Measurements from ENCODE around the gene AFF4. TPM values are rescaled to one million over a fixed set of nuclear protein-coding genes. Genes with fewer than 3 reads are reported as not detected.

AFF4 gene
- total RNA-seq, 4 donors from 2014 or later: 70.5 to 85.3 (median 73.2) TPM

DNA sequence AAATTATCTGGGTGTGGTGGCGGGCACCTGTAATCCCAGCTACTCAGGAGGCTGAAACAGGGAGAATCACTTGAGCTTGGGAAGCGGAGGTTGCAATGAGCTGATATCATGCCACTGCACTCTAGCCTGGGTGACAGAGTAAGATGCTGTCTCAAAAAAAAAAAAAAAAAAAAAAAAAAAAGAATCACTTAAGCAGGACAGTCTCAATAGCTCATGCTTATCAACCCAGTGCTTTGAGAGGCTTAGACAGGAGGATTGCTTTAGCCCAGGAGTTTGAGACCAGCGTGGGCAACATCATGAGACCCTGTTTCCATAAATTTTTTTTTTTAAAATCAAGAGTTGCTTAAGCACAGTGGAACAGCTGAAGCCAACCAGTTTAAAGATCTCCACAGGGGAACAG lies 47.3 kb downstream of the AFF4 start:
- no peak overlapping the region for H3K4me3 ChIP-seq
- DNase-seq (ENCODE audit: low spot score in 2 of 2): no peak
- H3K27me3 ChIP-seq: no peaks in the 10 kb centered on the region
- TF ChIP-seq POLR2A (IDR thresholded peaks at IDR 0.05): no peak
- TF ChIP-seq EP300 (IDR thresholded peaks at IDR 0.05): no peak
- TF ChIP-seq, protein P1, sequence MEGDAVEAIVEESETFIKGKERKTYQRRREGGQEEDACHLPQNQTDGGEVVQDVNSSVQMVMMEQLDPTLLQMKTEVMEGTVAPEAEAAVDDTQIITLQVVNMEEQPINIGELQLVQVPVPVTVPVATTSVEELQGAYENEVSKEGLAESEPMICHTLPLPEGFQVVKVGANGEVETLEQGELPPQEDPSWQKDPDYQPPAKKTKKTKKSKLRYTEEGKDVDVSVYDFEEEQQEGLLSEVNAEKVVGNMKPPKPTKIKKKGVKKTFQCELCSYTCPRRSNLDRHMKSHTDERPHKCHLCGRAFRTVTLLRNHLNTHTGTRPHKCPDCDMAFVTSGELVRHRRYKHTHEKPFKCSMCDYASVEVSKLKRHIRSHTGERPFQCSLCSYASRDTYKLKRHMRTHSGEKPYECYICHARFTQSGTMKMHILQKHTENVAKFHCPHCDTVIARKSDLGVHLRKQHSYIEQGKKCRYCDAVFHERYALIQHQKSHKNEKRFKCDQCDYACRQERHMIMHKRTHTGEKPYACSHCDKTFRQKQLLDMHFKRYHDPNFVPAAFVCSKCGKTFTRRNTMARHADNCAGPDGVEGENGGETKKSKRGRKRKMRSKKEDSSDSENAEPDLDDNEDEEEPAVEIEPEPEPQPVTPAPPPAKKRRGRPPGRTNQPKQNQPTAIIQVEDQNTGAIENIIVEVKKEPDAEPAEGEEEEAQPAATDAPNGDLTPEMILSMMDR (IDR thresholded peaks at IDR 0.05): no peak
- no peaks in the 10 kb centered on the region for H3K9me3 ChIP-seq
- H3K4me1 ChIP-seq: no peaks in the 10 kb centered on the region
- H3K27ac ChIP-seq: no peak overlapping the region
- peaks cover 0 to 53% (median 0%) of the 10 kb centered on the region in 3 donors for H3K36me3 ChIP-seq
- 95 to 99% methylated on average over 3 of the region's 3 CpGs for WGBS, 2 donors

DNA sequence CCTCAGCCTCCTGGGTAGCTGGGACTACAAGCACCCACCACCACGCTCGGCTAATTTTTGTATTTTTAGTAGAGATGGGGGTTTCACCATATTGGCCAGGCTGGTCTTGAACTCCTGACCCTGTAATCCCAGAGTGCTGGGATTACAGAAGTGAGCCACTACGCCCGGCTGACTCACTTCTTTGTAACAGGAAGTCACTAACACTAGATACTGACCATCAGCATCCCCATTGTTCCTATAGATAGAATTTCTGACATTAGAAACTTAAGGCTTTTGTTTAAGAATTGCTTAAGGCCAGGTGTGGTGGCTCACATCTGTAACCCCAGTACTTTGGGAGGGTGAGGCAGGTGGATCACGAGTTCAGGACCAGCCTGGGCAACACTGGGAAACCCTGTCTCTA lies 47.8 kb downstream of the AFF4 start:
- H3K27me3 ChIP-seq: no peaks in the 10 kb centered on the region
- no peaks in the 10 kb centered on the region for H3K9me3 ChIP-seq
- no peaks in the 10 kb centered on the region for H3K4me1 ChIP-seq
- no peak overlapping the region for H3K27ac ChIP-seq
- no peak for DNase-seq (ENCODE audit: low spot score in 2 of 2)
- H3K36me3 ChIP-seq: peaks cover 0 to 49% (median 0%) of the 10 kb centered on the region in 3 donors
- TF ChIP-seq, protein P1 (IDR thresholded peaks at IDR 0.05): no peak
- TF ChIP-seq EP300 (IDR thresholded peaks at IDR 0.05) (no peak), POLR2A (IDR thresholded peaks at IDR 0.05) (no peak)
- H3K4me3 ChIP-seq: no peak overlapping the region
- WGBS, 2 donors: 84 to 96% methylated on average over 5 of the region's 5 CpGs

DNA sequence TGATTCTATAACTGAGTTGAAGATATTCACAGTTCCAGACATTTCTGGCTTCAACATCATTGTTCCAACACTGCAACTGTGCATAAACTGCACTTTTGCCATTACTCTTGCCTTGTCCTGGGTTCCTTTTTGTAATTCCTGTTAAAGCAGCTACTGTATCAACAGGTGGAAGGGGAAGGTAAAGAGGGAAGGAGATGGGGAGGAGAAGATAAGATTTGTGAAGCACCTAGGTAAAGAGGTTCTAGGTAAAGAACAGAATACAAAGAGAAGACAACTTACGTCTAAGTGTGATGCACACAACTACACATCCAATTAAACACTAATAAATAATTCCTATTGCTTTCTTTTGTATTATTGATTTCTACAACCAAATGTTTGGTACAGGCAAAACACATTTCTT lies 53.7 kb downstream of the AFF4 start:
- Histone ChIP-seq H3K27me3 (no peaks in the 10 kb centered on the region), H3K27ac (no peak overlapping the region), H3K4me3 (no peak overlapping the region), H3K36me3 (peaks cover 0 to 25% (median 0%) of the 10 kb centered on the region in 3 donors), H3K9me3 (no peaks in the 10 kb centered on the region), H3K4me1 (no peaks in the 10 kb centered on the region)
- no peak for DNase-seq (ENCODE audit: low spot score in 2 of 2)
- WGBS, 2 donors: 83 to 92% methylated on average over 1 of the region's 1 CpG
- TF ChIP-seq, protein P1 (IDR thresholded peaks at IDR 0.05): no peak
- no peak for TF ChIP-seq EP300 (IDR thresholded peaks at IDR 0.05)
- no peak for TF ChIP-seq POLR2A (IDR thresholded peaks at IDR 0.05)

DNA sequence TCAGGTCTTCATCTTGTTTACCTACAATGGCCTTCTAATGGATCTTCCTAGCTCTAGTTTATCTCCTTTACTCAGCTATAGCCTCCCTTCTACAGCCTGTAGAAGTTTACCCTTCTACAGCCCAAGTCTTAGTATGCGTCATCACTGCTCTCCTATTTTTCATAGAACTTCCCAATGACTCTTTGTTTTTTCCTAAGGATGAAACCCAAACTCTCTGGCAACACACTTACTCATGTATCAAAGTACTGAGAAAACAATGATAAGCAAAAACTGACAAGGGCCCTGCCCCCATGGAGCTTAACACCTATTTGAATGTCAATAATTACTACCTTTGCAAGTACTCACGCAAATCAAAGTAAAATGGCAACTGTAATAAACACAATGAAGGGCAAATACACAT lies 56.3 kb downstream of the AFF4 start:
- H3K4me1 ChIP-seq: no peaks in the 10 kb centered on the region
- peaks cover 0 to 7% (median 0%) of the 10 kb centered on the region in 3 donors for H3K36me3 ChIP-seq
- no peak for TF ChIP-seq POLR2A (IDR thresholded peaks at IDR 0.05)
- TF ChIP-seq, protein P1 (IDR thresholded peaks at IDR 0.05): no peak
- TF ChIP-seq EP300 (IDR thresholded peaks at IDR 0.05): no peak
- no peak overlapping the region for H3K4me3 ChIP-seq
- H3K9me3 ChIP-seq: no peaks in the 10 kb centered on the region
- no peak overlapping the region for H3K27ac ChIP-seq
- 94 to 99% methylated on average over 2 of the region's 2 CpGs for WGBS, 2 donors
- H3K27me3 ChIP-seq: no peaks in the 10 kb centered on the region
- DNase-seq (ENCODE audit: low spot score in 2 of 2): no peak

DNA sequence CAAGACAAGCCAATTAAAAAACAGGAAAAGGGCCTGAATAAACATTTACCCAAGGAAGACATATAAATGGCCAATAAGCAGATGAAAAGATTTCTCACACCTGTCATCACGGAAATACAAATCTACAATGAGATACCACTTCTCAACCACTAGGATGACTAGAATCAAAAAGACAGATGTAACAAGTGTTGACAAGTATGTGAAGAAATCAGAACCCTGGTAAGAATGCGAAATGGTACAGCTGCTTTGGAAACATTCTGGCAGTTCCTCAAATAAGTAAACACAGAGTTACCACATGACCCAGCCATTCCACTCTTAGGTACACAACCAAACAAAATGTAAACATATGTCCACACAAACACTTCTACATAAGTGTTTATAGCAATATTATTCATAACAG lies 57.5 kb downstream of the AFF4 start:
- H3K27me3 ChIP-seq: no peaks in the 10 kb centered on the region
- TF ChIP-seq, protein P1 (IDR thresholded peaks at IDR 0.05): no peak
- no peak overlapping the region for H3K27ac ChIP-seq
- H3K4me3 ChIP-seq: no peak overlapping the region
- 90 to 91% methylated on average over 2 of the region's 2 CpGs for WGBS, 2 donors
- no peaks in the 10 kb centered on the region for H3K4me1 ChIP-seq
- DNase-seq (ENCODE audit: low spot score in 2 of 2): no peak
- no peaks in the 10 kb centered on the region for H3K9me3 ChIP-seq
- H3K36me3 ChIP-seq: peaks cover 0 to 6% (median 0%) of the 10 kb centered on the region in 3 donors
